ENCODE data around the gene HERC5.

Gene HERC5

DNA sequence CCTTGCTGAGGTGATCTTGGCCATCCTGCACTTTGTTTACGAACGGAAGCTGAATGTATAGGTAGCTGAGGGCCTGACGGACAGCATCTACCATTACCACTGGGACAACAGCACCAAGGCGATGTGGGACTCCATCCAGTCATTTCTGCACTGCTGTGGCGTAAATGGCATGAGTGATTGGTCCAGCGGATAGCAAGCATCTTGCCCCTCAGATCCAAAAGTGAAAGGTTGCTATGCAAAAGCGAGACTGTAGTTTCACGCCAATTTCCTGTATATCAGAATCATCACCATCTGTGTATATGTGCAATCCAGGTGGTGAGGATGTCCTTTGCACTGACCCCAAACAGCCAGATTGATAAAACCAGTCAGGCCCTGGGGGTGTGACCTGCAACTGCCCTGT lies 70.9 kb downstream of the HERC5 start:
- TF ChIP-seq, protein P1, sequence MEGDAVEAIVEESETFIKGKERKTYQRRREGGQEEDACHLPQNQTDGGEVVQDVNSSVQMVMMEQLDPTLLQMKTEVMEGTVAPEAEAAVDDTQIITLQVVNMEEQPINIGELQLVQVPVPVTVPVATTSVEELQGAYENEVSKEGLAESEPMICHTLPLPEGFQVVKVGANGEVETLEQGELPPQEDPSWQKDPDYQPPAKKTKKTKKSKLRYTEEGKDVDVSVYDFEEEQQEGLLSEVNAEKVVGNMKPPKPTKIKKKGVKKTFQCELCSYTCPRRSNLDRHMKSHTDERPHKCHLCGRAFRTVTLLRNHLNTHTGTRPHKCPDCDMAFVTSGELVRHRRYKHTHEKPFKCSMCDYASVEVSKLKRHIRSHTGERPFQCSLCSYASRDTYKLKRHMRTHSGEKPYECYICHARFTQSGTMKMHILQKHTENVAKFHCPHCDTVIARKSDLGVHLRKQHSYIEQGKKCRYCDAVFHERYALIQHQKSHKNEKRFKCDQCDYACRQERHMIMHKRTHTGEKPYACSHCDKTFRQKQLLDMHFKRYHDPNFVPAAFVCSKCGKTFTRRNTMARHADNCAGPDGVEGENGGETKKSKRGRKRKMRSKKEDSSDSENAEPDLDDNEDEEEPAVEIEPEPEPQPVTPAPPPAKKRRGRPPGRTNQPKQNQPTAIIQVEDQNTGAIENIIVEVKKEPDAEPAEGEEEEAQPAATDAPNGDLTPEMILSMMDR (IDR thresholded peaks at IDR 0.05; ENCODE audit: low read depth, low read length, missing control alignments) = no peak
- no peak for DNase-seq (ENCODE audit: extremely low read depth, low read depth)
- H3K4me3 ChIP-seq (replicated peaks; ENCODE audit: low read depth, low read length) = no peak overlapping the region

DNA sequence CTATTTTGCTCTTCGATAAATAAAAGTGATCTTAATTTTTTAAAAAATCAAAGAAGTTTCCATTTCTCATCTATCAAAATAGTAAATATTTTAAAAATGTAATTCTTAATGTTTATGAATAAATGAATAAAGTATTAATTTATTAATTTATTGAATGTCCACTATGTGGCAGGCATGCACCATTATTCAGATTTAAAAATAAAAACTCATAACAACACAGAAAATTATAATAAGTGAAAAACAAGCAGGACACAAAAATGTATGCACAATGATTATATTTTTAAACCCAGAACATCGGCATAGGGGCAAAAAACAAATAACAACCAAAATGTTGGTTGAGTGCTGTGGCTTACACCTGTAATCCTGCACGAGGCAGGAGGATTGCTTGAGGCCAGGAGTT lies 71.9 kb downstream of the HERC5 start:
- TF ChIP-seq, protein P1 (IDR thresholded peaks at IDR 0.05; ENCODE audit: low read depth, low read length, missing control alignments) = no peak
- H3K4me3 ChIP-seq (replicated peaks; ENCODE audit: low read depth, low read length) = no peak overlapping the region
- no peak for DNase-seq (ENCODE audit: extremely low read depth, low read depth)

DNA sequence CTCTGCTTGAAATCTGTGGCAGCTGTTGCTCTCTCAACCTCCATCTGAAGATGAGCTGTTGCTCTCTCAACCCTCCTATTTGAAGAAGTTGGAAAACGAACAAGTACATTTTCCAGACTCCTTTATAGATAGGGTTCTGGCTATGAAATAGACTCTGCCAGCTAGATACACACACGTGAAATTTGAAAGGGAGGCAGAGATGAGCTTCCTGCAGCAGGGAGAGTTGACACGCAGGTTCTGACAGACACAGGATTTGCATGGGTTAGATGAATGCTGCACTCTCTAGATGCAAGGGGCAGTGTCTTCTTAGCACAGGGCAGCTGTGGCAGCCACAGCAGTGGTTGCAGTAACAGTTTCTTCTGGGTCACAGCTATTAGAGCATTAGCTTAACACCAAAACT lies 74.6 kb downstream of the HERC5 start:
- no peak overlapping the region for H3K4me3 ChIP-seq (replicated peaks; ENCODE audit: low read depth, low read length)
- TF ChIP-seq, protein P1 (IDR thresholded peaks at IDR 0.05; ENCODE audit: low read depth, low read length, missing control alignments) = no peak
- no peak for DNase-seq (ENCODE audit: extremely low read depth, low read depth)

DNA sequence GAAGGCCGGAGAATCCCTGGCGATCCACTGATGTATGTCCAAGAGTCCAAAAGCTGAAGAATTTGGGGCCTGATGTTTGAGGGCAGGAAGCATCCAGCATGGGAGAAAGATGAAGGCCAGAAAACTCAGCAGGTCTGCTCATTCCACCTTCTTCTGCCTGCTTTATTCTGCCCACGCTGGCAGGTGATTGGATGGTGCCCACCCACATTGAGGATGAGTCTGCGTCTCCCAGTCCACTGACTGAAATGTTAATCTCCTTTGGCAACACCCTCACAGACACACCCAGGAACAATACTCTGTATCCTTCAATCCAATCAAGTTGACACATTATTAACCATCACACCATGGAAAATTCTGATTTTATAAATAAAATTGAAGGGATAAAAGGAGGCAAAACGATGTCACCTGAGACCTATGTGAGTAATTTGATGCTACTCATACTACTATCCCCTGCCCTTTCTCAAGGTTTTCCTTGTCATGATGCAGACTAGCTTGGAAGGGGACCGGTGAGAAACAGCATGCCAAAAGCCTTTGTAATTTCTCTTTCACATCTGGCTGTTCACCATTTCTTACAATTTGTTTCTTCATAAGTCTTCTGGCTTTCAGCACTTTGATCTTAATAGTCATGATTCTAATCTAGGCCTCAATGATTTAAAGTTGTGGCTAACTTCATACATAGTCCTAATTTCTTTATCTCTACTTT lies 76.3 kb downstream of the HERC5 start:
- H3K4me3 ChIP-seq (replicated peaks; ENCODE audit: low read depth, low read length) = no peak overlapping the region
- no peak for DNase-seq (ENCODE audit: extremely low read depth, low read depth)
- TF ChIP-seq, protein P1 (IDR thresholded peaks at IDR 0.05; ENCODE audit: low read depth, low read length, missing control alignments) = no peak

DNA sequence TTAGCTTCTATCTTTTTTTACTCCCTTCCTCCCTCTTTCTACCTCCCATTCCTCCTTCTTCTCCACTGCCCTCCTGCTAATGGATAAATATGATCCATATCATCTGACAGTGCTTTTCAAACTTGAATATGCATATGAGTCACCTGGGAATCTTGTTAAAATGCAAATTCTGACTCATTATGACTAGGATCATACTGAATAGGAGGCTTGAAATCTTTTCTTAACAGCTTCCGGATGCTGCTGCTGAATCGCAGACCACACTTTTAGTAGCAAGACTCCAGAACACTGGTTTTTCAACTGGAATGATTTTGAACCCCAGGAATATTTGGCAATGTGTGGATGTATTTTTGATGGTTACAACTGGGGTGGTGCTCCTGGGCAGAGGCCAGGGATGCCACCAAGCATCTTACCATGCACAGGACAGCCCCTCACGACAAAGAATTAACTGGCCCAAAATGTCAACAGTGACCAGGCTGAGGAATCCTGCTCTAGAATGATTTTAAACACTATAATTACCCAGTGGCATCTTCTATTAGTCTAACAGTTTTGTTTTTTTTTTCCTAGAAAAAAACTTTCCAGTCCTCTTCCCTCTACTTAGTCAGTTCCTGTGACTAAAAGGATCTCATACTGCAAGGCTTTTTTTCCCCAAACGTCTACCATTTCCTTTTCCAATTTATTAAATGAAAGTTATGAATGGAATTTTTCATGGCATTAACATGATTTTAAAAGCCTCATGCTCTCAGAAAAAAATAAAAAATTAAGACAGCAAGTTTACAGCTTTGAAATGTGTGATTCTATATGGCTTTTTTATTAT lies 77.2 kb downstream of the HERC5 start:
- DNase-seq (ENCODE audit: extremely low read depth, low read depth) = peak; percentile 52
- no peak overlapping the region for H3K4me3 ChIP-seq (replicated peaks; ENCODE audit: low read depth, low read length)
- TF ChIP-seq, protein P1 (IDR thresholded peaks at IDR 0.05; ENCODE audit: low read depth, low read length, missing control alignments) = no peak

DNA sequence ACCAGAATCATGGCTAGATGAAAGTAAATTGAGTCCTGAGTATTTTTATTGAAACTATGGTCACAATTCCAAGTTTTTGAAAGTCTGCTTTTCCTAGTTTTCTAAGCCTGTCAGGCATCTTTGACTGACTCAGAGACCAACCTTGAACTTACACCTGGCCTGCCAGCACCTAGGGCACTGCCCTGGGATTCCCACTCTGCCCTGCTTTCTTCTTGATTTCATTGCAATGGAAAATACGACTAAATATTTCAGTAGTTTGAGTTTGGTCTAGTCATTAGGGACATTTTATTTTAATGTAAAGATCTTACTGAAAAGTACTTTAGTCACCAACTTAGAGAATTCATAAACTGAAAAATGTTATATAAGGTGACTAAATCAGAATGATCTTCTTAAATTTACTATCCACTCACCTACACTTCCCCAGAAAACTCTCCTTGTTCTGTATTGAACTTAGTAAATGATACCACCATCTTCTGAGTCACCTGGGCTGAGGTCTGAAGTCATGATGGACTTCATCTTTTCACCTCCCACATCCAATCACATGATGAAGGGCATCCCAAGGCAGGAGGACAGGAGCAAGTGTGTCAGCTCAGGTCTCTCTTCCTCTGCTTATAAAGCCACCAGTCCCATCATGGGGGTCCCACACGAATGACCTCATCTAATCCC lies 78.3 kb downstream of the HERC5 start:
- TF ChIP-seq, protein P1 (IDR thresholded peaks at IDR 0.05; ENCODE audit: low read depth, low read length, missing control alignments) = no peak
- DNase-seq (ENCODE audit: extremely low read depth, low read depth) = no peak
- no peak overlapping the region for H3K4me3 ChIP-seq (replicated peaks; ENCODE audit: low read depth, low read length)

All from HFF-Myc (cell line).